ENCODE results near the gene LLGL2.

Gene LLGL2

DNA sequence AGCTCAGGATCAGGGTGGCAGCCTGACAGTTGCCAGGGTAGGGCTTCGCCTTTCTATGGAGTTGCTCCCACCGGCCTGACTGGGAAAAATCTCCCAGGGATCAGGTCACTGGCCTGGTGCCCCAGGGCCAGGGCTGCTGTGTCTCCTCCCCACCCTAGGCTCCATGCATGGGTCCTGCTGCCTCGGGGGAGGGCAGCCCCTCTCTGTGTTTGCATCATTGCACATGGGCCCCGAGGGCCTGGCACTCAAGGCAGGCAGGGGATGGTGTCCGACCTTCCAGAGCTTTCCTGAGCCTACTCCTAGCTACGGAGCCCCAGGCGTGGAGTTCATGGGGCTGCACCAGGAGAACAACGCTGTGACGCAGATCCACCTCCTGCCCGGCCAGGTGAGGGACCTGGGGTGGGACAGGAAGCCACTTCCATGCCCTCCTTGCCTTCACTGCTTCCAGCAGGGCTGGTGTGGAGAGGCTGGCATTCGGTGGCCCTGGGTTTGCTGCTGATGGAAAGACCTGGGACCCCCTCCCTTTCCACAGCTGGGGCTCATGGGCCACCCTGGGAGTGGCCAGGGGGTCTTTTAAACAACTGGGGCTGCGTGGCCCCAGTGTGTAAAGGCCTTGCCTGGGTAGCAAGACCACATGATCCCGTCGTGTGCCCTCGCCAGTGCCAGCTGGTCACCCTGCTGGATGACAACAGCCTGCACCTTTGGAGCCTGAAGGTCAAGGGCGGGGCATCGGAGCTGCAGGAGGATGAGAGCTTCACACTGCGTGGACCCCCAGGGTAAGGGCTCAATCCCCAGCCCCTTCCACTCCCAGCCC, 32.6 kb downstream of the LLGL2 start:
- H3K27me3 Mint-ChIP-seq: no peaks in the 10 kb centered on the region
- no peaks in the 10 kb centered on the region for H3K4me1 Mint-ChIP-seq
- H3K4me3 Mint-ChIP-seq: no peak overlapping the region
- no peak overlapping the region for H3K27ac Mint-ChIP-seq
- H3K36me3 Mint-ChIP-seq: peaks cover 6% of the 10 kb centered on the region
- no peaks in the 10 kb centered on the region for H3K9me3 Mint-ChIP-seq
- peak; percentile 20 for ATAC-seq

DNA sequence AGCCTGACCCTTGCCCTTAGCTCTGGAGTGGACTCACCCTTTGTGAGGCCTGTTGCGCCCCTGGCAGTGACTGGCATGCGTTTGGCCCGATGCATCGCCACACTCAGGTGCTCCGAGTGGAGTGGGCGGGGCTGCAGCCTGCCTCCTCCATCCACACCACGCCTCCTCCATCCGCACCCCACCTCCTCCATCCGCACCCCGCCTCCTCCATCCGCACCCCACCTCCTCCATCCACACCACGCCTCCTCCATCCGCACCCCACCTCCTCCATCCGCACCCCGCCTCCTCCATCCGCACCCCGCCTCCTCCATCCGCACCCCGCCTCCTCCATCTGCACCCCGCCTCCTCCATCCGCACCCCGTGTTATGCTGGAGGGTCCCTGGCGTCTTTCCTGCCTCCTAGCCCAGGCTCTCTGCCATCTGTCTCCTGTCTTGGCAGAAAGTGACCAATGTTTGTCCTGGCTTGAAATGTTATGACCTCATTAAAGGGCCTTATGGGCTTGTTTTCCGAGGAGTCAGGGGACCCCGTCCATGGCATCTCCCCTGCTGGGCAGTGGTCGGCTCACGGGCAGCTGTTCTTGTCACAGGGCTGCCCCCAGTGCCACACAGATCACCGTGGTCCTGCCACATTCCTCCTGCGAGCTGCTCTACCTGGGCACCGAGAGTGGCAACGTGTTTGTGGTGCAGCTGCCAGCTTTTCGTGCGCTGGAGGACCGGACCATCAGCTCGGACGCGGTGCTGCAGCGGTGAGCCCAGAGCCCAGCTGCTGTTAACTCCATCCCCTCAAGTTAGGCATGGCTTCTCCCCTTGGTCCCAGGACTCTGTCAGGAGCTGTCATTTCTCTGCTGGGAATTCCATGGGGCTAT, 33.4 kb downstream of the LLGL2 start:
- ATAC-seq: no peak
- Mint-ChIP-seq H3K36me3 (peaks cover 6% of the 10 kb centered on the region), H3K4me1 (no peaks in the 10 kb centered on the region), H3K4me3 (no peak overlapping the region), H3K27ac (no peak overlapping the region), H3K27me3 (no peaks in the 10 kb centered on the region), H3K9me3 (no peaks in the 10 kb centered on the region)

DNA sequence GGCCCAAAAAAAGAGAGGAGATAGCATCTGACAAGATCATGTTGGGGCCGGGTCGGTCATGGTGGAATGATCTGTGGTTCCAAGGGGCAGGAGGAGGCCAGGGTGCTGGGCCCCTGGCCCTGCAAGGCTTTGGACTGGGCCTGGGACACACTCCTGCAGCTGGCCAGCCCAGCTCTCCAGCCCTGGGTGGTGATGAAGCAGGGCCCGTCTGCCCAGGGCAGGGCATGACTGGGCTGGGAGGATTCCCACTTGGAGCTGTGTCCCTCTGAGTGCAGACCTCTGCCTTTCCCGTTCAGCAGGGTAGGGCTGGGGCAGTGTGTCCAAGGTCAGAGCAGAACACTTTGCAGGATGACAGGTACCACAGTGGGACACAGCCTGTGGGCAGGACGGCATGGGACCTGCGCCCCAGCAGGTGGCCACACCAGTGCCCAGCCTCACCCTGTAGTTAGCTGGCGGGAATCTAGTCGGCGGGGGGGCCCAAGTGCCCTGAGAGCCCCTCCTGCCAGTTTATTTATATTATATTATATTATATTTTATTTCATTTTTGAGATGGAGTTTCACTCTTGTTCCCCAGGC, 34.5 kb downstream of the LLGL2 start:
- H3K27me3 Mint-ChIP-seq: no peaks in the 10 kb centered on the region
- no peaks in the 10 kb centered on the region for H3K9me3 Mint-ChIP-seq
- H3K4me1 Mint-ChIP-seq: no peaks in the 10 kb centered on the region
- H3K4me3 Mint-ChIP-seq: no peak overlapping the region
- ATAC-seq: no peak
- H3K36me3 Mint-ChIP-seq: peaks cover 12% of the 10 kb centered on the region
- H3K27ac Mint-ChIP-seq: no peak overlapping the region

DNA sequence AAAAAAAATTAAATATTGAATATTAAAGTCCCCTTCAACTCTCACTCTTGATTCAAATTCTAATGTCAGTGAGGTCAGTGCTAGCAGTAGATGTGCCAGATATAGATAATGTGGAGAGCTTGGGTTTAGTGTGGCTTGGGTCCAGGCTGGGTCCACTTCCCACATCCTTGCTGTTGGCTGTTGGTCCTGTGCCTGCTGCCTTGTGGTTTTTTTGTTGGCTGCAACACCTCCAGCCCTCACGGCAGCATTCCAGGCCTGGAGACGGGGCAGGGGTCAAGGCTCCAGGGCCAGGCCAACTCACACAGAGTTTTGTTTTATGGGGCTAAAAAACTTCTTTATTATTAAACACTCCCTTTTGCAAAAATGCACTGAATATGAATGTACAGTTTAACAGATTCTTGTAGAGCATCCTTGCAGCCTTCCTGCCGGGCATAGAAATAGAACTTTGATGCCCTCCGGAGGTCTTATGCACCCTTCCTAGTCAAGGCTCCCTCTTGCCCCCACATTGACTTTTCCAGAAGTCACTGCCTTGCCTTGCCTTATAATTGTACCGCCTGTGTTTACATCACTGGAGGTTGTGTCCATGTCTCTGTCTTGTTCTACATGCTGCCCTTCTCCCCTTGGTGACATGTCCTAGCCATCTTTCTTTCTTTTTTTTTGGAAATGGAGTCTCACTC, 36.6 kb downstream of the LLGL2 start:
- no peak for ATAC-seq
- peaks cover 12% of the 10 kb centered on the region for H3K36me3 Mint-ChIP-seq
- H3K27me3 Mint-ChIP-seq: no peaks in the 10 kb centered on the region
- H3K9me3 Mint-ChIP-seq: no peaks in the 10 kb centered on the region
- H3K4me3 Mint-ChIP-seq: no peak overlapping the region
- H3K27ac Mint-ChIP-seq: no peak overlapping the region
- H3K4me1 Mint-ChIP-seq: peaks cover 18% of the 10 kb centered on the region

DNA sequence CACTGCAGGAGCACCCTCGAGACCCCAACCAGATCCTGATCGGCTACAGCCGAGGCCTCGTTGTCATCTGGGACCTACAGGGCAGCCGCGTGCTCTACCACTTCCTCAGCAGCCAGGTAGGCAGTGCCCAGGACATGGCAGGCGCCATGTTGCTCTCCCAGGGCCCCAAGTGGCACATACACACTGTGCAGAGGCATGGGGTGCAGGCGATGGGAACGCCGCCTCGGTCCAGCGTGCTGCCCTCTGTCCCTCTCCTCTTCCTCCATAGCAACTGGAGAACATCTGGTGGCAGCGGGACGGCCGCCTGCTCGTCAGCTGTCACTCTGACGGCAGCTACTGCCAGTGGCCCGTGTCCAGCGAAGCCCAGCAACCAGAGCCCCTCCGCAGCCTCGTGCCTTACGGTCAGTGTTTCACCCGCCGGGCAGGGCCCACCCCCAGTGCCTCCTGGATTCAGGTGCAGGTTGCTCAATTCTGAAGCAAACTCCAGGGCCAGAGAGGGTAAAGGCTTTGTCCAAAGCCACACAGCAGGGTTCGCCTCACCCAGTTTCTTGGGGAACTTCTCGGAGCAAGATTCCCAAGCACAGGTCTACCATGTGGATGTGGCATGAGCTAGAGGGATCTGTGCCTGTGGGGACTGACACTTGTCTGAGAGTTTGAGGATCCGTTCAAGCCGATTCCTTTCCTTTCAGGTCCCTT, 37.7 kb downstream of the LLGL2 start:
- Mint-ChIP-seq H3K9me3 (no peaks in the 10 kb centered on the region), H3K36me3 (peaks cover 12% of the 10 kb centered on the region), H3K27me3 (no peaks in the 10 kb centered on the region)

DNA sequence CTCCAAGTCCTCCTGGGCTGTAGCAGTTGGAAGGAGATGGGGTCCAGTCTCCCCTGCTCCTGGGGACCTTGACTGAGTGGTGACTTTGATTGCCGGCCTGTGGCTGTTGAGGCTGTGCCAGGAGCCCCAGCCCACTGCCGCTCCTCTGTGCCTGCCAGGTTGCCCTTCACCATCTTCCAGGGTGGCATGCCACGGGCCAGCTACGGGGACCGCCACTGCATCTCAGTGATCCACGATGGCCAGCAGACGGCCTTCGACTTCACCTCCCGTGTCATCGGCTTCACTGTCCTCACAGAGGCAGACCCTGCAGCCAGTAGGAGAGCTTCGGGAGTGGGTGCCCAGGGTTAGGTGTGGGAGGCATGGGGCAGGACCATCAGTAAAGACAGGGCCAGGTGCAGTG, 38.7 kb downstream of the LLGL2 start:
- no peak overlapping the region for H3K27ac Mint-ChIP-seq
- no peak overlapping the region for H3K4me3 Mint-ChIP-seq
- peaks cover 19% of the 10 kb centered on the region for H3K4me1 Mint-ChIP-seq
- no peak for ATAC-seq
- H3K36me3 Mint-ChIP-seq: peaks cover 6% of the 10 kb centered on the region
- no peaks in the 10 kb centered on the region for H3K9me3 Mint-ChIP-seq
- no peaks in the 10 kb centered on the region for H3K27me3 Mint-ChIP-seq

More for the DNA sequence above, 37.7 kb downstream of the LLGL2 start:
- Mint-ChIP-seq H3K4me3 (no peak overlapping the region), H3K4me1 (peaks cover 19% of the 10 kb centered on the region), H3K27ac (no peak overlapping the region)
- no peak for ATAC-seq

DNA sequence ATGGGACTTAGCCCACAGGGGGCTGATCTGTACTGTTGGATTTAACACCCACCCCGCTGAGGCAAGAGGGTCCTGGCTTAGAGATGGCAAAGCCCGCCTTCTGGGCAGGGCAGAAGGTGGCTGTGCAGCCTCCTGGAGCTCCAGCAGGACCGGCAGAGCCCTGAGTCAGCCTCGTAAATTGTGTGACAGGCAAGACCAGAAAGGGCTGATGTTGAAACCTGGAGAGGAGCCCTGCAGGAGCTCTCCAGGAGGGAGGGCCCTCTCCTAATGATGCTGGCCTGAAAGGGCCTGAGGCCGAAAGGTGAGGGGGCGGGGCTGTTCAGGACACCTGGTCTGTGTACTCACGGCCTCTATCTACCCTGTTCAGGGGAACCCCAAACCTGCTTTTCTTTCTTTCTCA, 39.6 kb downstream of the LLGL2 start:
- Mint-ChIP-seq H3K36me3 (peaks cover 5% of the 10 kb centered on the region), H3K4me3 (no peak overlapping the region), H3K9me3 (no peaks in the 10 kb centered on the region), H3K27me3 (no peaks in the 10 kb centered on the region), H3K27ac (no peak overlapping the region), H3K4me1 (peaks cover 19% of the 10 kb centered on the region)
- ATAC-seq: no peak

DNA sequence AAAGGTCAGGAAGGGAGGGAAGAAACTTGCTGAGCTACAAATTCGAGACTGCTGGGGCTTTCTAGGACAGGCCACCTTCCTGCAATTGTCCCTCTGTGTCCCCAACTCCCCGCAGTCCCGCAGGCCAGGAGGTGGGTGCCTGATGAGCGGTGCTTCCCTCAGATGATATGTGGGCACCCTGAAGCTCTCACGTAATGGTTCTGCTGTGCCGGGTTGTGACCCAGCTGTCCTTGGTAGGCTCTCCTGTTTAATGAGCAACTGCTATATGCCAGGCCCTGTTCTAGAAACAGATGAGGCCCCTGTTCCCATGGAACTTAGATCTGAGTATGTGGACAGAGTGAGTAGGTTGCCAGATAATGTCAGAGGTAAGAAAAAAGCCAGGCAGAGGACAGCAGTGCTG, 40.1 kb downstream of the LLGL2 start:
- Mint-ChIP-seq H3K4me1 (peaks cover 22% of the 10 kb centered on the region), H3K4me3 (no peak overlapping the region), H3K27ac (no peak overlapping the region), H3K9me3 (no peaks in the 10 kb centered on the region), H3K36me3 (peaks cover 5% of the 10 kb centered on the region), H3K27me3 (no peaks in the 10 kb centered on the region)
- ATAC-seq: no peak

DNA sequence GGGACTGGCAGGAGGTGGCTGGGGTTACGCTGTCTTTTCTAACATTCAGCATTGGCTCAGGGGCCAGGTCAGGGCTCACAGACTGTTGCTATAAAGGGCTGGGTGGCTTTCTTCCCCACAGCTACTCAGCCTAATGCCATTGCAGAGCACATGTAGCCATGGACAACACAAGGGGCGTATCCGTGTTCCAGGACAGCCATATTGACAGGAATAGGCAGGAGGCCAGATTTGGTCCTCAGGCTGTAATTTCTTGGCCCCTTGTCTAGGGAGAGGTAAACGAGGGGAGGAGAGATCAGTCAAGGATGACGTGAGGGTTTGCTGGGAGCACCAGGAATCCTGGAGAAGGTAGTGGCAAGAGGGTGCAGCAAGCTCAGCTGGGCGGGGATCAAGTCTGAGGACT, 40.9 kb downstream of the LLGL2 start:
- Mint-ChIP-seq H3K27me3 (no peaks in the 10 kb centered on the region), H3K27ac (peak overlapping the region; percentile 9), H3K4me1 (peaks cover 30% of the 10 kb centered on the region), H3K9me3 (no peaks in the 10 kb centered on the region), H3K36me3 (peaks cover 5% of the 10 kb centered on the region), H3K4me3 (no peak overlapping the region)
- no peak for ATAC-seq

DNA sequence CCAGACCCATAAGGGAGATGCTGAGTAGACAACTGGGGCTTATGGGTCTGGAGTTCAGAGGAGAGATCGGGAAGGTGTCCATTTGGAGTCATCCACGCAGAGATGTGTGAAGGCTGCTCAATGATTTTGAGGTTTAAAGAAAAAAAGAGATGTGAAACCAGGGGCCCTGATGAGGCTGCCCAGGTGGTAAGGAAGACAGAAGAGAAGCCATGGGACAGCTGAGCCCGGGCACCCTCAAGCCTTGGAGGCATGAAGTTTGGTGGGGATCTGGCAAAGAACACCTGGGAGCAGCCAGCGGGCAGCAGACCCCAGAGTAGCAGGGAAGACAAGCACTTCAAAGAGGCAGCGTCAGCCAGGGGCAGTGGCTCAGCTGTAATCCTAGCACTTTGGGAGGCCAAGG, 41.3 kb downstream of the LLGL2 start:
- Mint-ChIP-seq H3K9me3 (no peaks in the 10 kb centered on the region), H3K4me3 (no peak overlapping the region), H3K36me3 (peaks cover 5% of the 10 kb centered on the region), H3K4me1 (peaks cover 34% of the 10 kb centered on the region), H3K27me3 (no peaks in the 10 kb centered on the region), H3K27ac (peak overlapping the region; percentile 9)
- ATAC-seq: peak; percentile 66

DNA sequence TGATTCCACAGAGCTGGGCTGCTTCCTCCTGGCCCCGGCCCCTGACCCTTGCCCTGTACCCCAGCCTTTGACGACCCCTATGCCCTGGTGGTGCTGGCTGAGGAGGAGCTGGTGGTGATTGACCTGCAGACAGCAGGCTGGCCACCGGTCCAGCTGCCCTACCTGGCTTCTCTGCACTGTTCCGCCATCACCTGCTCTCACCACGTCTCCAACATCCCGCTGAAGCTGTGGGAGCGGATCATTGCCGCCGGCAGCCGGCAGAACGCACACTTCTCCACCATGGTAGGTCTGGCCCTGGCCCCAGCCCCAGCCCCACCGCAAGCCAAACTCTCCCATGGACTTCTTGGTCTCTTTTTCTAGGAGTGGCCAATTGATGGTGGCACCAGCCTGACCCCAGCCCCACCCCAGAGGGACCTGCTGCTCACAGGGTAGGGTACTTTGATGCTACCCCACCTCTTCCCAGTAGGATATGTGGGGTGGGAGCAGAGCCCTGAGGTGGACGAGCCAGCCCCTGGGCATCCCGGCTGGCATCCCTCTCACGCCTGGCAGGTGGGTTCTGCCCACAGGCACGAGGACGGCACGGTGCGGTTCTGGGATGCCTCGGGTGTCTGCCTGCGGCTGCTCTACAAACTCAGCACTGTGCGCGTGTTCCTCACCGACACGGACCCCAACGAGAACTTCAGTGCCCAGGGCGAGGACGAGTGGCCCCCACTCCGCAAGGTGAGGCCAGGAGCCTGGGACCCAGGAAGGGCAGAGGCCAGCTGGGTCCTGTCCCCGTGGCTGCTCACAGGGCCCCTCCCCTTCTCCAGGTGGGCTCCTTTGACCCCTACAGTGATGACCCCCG, 43.1 kb downstream of the LLGL2 start:
- Mint-ChIP-seq H3K4me1 (peaks cover 36% of the 10 kb centered on the region), H3K4me3 (no peak overlapping the region), H3K9me3 (no peaks in the 10 kb centered on the region), H3K36me3 (peaks cover 12% of the 10 kb centered on the region), H3K27me3 (no peaks in the 10 kb centered on the region), H3K27ac (no peak overlapping the region)
- no peak for ATAC-seq

DNA sequence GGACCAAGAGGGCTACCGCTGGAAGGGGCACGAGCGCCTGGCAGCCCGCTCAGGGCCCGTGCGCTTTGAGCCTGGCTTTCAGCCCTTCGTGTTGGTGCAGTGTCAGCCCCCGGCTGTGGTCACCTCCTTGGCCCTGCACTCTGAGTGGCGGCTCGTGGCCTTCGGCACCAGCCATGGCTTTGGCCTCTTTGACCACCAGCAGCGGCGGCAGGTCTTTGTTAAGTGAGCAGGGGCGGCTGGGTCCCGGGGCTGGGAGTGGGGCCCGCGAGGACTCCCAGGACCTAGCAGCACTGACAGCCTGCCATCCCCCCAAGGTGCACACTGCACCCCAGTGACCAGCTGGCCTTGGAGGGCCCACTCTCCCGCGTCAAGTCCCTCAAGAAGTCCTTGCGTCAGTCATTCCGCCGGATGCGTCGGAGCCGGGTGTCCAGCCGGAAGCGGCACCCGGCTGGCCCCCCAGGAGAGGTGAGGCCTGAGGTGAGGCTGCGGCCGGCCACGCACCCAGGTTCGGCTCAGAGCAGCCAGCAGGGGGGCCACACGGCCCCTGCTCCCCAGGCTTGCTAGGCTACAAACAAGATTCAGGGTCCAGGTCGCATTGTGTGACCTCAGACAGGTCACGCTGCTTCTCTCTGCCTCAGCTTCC, 44.7 kb downstream of the LLGL2 start:
- peaks cover 11% of the 10 kb centered on the region for H3K36me3 Mint-ChIP-seq
- no peaks in the 10 kb centered on the region for H3K9me3 Mint-ChIP-seq
- ATAC-seq: no peak
- H3K4me3 Mint-ChIP-seq: no peak overlapping the region
- H3K4me1 Mint-ChIP-seq: peaks cover 36% of the 10 kb centered on the region
- H3K27ac Mint-ChIP-seq: peak overlapping the region; percentile 96
- H3K27me3 Mint-ChIP-seq: no peaks in the 10 kb centered on the region

DNA sequence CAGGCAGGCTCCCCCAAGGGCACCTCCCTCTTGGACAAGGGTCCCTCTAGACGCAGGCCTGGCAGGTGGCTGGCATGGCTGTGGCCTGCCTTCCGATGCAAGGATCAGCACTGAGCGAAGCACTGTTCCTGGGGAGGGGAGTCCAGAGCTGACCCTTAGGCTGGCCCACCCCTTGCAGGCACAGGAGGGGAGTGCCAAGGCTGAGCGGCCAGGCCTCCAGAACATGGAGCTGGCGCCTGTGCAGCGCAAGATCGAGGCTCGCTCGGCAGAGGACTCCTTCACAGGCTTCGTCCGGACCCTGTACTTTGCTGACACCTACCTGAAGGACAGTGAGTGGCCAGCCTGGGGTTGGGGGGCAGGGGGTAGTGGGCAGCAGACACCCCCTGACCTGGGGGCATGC, 45.3 kb downstream of the LLGL2 start:
- Mint-ChIP-seq H3K4me3 (peak overlapping the region; percentile 63), H3K27me3 (no peaks in the 10 kb centered on the region), H3K27ac (peak overlapping the region; percentile 96), H3K4me1 (peaks cover 31% of the 10 kb centered on the region), H3K36me3 (peaks cover 11% of the 10 kb centered on the region), H3K9me3 (no peaks in the 10 kb centered on the region)
- no peak for ATAC-seq
